GM08714 (cell line): ENCODE results near the gene PALLD.

Source experiments
- H3K4me3 ChIP-seq: fragments of 200-500 bp; sonication (Bioruptor generic); 2 replicates; pipeline ENCODE4 v1.5.1; 2014; ENCODE audit warnings: mild to moderate bottlenecking, low read length, inconsistent platforms
- ZNF274 ChIP-seq: IDR thresholded peaks from 2 replicates; pipeline ENCODE4 v1.6.1; 2012; ENCODE audit warnings: mild to moderate bottlenecking, low read depth, low read length

Gene PALLD

GRCh38 chr4:168837922-168838321 is 341.1 kb downstream of the PALLD start:
- H3K4me3 ChIP-seq, result no peak overlapping the region
- no peak for TF ChIP-seq ZNF274

DNA sequence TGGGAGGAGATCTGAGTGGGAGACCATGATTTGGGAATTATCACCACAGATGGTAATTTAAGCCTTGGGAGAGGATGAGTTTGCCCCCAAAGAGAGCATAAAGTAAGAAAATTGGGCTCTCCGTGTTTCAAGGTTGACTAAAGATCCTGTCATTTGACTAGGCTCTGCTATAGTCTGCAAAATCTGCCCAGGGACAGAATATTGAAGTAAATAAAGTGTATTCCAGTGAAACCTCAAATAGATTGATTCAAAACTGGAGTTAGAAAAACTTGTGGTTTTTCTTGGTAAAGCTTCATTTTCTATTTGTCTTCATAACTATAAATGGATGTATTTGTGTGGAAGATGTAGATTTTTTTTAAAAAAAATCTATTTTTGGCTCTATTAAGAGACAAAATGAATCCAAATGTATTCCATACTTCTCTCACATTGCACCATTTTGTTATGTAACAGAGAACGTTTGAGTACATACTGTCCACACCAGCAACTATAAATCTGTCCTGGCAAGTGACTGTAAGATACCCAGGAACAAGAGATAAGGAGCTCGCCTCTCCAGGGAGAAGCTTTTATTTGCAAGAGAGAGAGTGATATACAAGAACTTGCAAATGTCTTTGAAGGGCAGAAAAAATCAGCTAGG is 343.0 kb downstream of the PALLD start:
- H3K4me3 ChIP-seq, result no peak overlapping the region
- no peak for TF ChIP-seq ZNF274

GRCh38 chr4:168840392-168840763 is 343.5 kb downstream of the PALLD start:
- no peak overlapping the region for H3K4me3 ChIP-seq
- TF ChIP-seq ZNF274, result no peak

- no peak for TF ChIP-seq ZNF274
- H3K4me3 ChIP-seq, result no peak overlapping the region
Measured at GRCh38 chr4:168841000-168841671, 344.3 kb downstream of the PALLD start.

DNA sequence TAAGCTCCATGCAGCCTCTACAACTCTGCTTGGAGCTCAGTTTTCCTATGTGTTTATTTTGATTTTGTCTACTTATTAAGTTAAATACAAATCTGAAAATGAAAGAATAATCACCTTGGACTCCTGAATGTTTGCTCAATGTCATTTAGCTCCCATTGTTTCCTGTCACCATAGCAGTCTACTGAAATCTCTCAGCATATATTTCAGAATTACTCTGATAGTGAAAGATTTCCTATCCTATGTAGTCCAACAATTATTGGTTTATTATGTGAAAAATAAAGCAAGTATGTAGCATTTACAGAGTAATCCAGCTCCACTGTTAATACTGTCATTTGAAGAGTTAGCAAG is 344.8 kb downstream of the PALLD start:
- H3K4me3 ChIP-seq, result no peak overlapping the region
- TF ChIP-seq ZNF274, result no peak

DNA sequence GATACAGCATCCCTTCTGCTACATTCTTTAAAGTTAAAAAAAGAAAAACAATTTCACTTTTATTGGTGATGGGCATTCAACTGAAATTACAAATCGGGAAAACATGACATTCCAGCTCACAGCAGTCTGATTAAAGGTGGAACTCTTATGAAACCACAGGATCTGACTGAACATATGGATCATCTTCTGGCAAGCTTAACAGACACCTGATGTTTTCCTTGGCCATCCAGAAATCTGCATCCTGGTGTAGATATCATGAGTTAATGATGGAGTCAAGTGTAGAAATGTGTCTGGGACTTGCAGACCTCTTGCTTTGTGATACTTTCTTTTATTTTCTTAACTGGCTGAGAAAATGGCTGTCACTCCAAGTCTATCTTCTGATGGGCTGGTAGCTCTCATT is 345.3 kb downstream of the PALLD start:
- TF ChIP-seq ZNF274, result no peak
- H3K4me3 ChIP-seq, result no peak overlapping the region

DNA sequence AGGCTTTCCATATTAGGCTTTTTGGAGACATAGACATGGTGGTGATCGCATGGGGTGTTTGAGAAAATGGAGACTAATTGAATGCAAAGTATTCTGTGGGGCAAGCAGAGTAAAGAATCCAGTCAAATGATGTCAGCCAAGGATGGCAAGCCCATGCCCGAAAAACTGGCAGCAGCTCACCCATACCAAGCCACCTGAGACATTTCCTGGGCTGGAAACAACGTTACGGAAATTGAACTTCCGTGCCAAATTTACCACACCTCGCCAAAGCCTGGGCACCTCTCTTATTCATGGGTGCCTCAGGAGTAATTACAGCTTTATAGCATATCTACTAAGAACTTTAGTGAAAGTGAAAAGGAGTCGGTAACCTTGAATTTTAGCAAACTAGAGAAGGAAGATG is 346.8 kb downstream of the PALLD start:
- no peak overlapping the region for H3K4me3 ChIP-seq
- no peak for TF ChIP-seq ZNF274

DNA sequence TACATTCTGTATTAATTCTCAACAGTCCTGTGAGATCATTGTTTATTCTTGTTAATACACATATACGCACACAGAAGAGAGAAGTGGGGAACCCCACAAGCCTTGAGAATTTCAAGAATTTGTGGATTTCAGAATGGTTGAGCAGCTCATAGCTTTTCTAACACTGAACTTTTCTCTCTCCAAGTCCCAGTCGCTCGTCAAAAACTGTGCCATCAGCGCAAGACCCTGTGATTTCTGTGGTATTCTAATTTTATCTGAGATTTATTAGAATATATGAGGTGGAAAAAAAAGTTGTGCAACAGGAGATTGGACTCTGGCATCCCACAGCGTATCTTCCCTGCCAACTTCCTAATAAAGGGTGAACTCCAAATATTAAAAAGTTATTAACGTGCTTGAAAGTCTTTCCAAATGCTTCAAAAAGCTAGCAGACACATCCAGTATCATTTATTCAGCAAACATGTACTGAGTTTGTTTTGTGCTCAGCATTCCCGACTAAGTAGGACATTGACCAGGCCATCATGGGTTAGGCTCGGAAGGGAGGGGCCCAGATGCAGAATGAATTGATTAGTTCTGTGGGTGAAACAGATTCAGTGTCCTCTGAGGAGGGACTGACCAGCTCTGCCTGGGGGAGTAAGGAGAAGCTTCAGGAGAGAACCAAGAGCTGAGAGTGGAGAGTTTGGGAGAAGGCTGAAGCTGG is 347.6 kb downstream of the PALLD start:
- no peak for TF ChIP-seq ZNF274
- no peak overlapping the region for H3K4me3 ChIP-seq

- TF ChIP-seq ZNF274, result no peak
- H3K4me3 ChIP-seq, result no peak overlapping the region
Measured at GRCh38 chr4:168845897-168846296, 349.0 kb downstream of the PALLD start.

GRCh38 chr4:168846414-168846813 is 349.6 kb downstream of the PALLD start:
- no peak overlapping the region for H3K4me3 ChIP-seq
- no peak for TF ChIP-seq ZNF274

DNA sequence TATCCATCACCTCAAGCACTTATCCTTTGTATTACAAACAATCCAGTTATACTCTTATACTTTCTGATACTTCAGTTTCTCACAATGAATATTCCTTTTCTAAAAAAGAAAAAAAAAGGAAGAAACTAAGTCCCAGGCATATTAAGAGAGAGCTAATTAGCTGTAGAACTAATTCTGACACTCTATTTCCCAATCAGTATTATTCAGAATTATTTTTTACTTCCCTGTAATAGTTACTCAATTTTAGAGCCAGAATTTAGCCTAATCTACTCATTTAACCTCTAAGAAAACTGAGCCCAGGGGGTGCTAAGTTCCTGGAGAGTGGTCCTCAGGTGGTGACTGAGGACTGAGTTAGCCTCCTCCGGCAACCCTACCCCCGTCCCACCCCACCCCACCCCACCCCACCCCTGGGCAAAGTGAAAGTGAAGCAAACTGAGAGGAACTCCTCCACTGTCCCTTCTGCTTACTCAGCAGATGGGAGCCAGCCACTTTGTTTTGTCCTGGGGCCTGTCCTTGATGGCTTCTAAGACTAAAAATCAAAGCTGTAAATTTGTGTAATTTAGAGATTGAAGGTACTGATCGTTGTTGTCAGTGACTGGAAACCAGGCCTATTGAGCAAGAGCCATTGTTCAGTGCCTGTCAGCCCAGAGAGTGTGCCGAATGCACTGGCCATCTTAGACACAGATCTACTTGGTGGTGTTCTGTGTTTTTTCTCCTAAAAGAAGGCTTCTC is 351.1 kb downstream of the PALLD start:
- no peak for TF ChIP-seq ZNF274
- no peak overlapping the region; the same call in 1 of the 2 replicates for H3K4me3 ChIP-seq

GRCh38 chr4:168849030-168849675 is 352.3 kb downstream of the PALLD start:
- no peak overlapping the region for H3K4me3 ChIP-seq
- TF ChIP-seq ZNF274, result no peak

DNA sequence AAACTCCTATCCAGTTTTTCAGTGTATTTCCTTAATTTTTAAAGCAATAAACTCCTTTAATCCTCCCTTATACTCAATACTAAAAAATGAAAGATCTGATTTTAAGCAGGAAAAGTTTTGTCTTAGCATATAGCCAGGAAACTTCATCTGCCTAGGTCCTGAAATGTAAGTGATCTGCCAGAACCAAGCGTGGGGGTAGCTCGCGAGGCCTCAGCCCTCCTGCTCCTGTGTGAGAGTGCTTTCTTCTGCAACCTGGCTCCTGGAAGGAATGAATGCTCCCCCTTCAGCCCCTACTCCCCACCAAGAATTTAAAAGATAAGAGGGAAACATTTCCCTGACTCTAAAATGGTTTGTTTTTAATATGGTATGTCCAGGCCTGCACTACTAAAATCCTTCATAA is 353.1 kb downstream of the PALLD start:
- H3K4me3 ChIP-seq, result no peak overlapping the region
- TF ChIP-seq ZNF274, result no peak

DNA sequence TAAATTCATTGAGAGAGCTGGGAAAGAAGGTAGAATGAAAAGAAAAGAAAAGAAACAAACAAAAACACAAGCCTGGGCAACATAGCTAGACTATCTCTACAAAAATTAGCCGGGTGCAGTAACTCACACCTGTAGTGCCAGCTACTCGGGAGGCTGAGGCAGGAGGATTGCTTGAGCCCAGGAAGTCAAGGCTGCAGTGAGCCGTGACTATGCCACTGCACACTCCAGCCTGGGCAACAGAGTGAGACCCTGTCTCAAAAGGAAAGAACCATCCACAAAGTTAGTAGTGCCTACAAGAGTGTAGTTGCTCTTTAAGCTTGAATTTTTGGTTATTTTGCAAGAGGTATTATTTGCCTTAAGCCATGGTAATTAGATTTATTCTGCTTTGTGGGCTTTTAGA is 355.5 kb downstream of the PALLD start:
- no peak overlapping the region for H3K4me3 ChIP-seq
- TF ChIP-seq ZNF274, result no peak
